HCT116 (cell line): ENCODE measurements around the gene OR56A5. TPM values are rescaled to one million over a fixed set of nuclear protein-coding genes. Genes with fewer than 3 reads are reported as not detected.

Source experiments
- ATAC-seq: fragments of 200-7000 bp; cut with Tn5 transposase; 2 replicates; pipeline ENCODE4 v1.9.1; 2020; ENCODE audit warnings: mild to moderate bottlenecking, moderate library complexity
- BruUV-seq: library from RNA; stranded (reverse); fragments of 400-500 nt; replicated peaks from 2 replicates; lab custom pipeline; 2021; lab: Mats Ljungman, UMichigan
- CTCF ChIA-PET: fragments of 300-600 bp; sonication (Branson Sonifier 250); formaldehyde crosslinking; loops from one replicate; lab custom pipeline; 2021; ENCODE audit warnings: antibody characterized with exemption; lab: Charles Lee
- POLR2A ChIA-PET: fragments of 300-600, 350-600 bp; sonication (Branson Sonifier 250); formaldehyde crosslinking; loops from one replicate; lab custom pipeline; 2021; ENCODE audit warnings: antibody characterized with exemption; lab: Charles Lee
- RAD21 ChIA-PET, 2 experiments: fragments of 300-600 bp; sonication (Branson Sonifier 250); formaldehyde crosslinking; loops; one replicate each; lab custom pipeline; 2023; ENCODE audit warnings: low total read pairs in 2 of 2; ENCODE audit not compliant: uncharacterized antibody in 2 of 2, unreplicated experiment in 2 of 2, low non-redundant PET in 1 of 2; lab: Charles Lee
- DNase-seq: peaks from one replicate; pipeline ENCODE4 v3.0.0-alpha.2; 2010; ENCODE audit warnings: low read depth, low spot score
- H2AFZ ChIP-seq: fragments of 200-600 bp; shearing (Covaris generic), sonication (generic); 2 replicates; pipeline ENCODE4 v1.6.1; 2017; ENCODE audit warnings: low read depth, mixed run types, mixed read lengths, antibody characterized with exemption, low read length; ENCODE audit not compliant: poor library complexity, severe bottlenecking
- H3K27ac ChIP-seq: 2 replicates; pipeline ENCODE4 v1.5.1; 2012; ENCODE audit warnings: low read depth, low read length
- H3K27me3 ChIP-seq: fragments of 200-600 bp; sonication (generic); 2 replicates; pipeline ENCODE4 v1.6.1; 2016; ENCODE audit warnings: mixed run types, low read length, mixed read lengths; ENCODE audit not compliant: insufficient read depth
- H3K36me3 ChIP-seq, 2 experiments: fragments of 200-500 bp in 1 of 2; fragments of 200-600 bp in 1 of 2; sonication (Bioruptor generic) in 1 of 2; sonication (generic) in 1 of 2; 2 replicates each; pipeline versions ENCODE4 v1.5.1 to v1.6.1; 2014 to 2016; ENCODE audit warnings: low read length in 2 of 2, inconsistent platforms in 1 of 2, mixed read lengths in 1 of 2, mixed run types in 1 of 2; ENCODE audit not compliant: insufficient read depth in 2 of 2, control insufficient read depth in 1 of 2
- H3K4me1 ChIP-seq, 2 experiments: fragments of 200-600 bp in 1 of 2; sonication (generic) in 1 of 2; 2 replicates each; pipeline versions ENCODE4 v1.5.1 to v1.6.1; 2012 to 2017; ENCODE audit warnings: low read length in 2 of 2, inconsistent platforms in 1 of 2, mild to moderate bottlenecking in 1 of 2, mixed read lengths in 1 of 2, mixed run types in 1 of 2, moderate library complexity in 1 of 2; ENCODE audit not compliant: insufficient read depth in 2 of 2, control insufficient read depth in 1 of 2
- H3K4me2 ChIP-seq: fragments of 200-600 bp; sonication (generic); 2 replicates; pipeline ENCODE4 v1.6.1; 2017; ENCODE audit warnings: mixed run types, low read length, mixed read lengths
- H3K4me3 ChIP-seq, 2 experiments: fragments of 200-600 bp in 1 of 2; sonication (generic) in 1 of 2; replicated peaks in 1 of 2; 2 replicates each; pipeline ENCODE4 v1.5.1; 2011 to 2016; ENCODE audit warnings: low read length in 2 of 2, control low read depth in 1 of 2, low read depth in 1 of 2, mild to moderate bottlenecking in 1 of 2, mixed read lengths in 1 of 2, mixed run types in 1 of 2
- H3K79me2 ChIP-seq: fragments of 200-600 bp; sonication (generic); 2 replicates; pipeline ENCODE4 v1.6.1; 2017; ENCODE audit warnings: mild to moderate bottlenecking, mixed run types, low read length, moderate library complexity, mixed read lengths; ENCODE audit not compliant: insufficient read depth
- H3K9ac ChIP-seq: fragments of 200-600 bp; sonication (generic); 2 replicates; pipeline ENCODE4 v1.6.1; 2016; ENCODE audit warnings: low read length, mixed read lengths
- H3K9me2 ChIP-seq: fragments of 200-600 bp; sonication (generic), shearing (Covaris generic); 2 replicates; pipeline ENCODE4 v1.6.1; 2017; ENCODE audit warnings: mixed run types, mild to moderate bottlenecking, moderate library complexity; ENCODE audit not compliant: insufficient read depth
- H3K9me3 ChIP-seq, 2 experiments: fragments of 200-500 bp in 1 of 2; fragments of 200-600 bp in 1 of 2; sonication (Bioruptor generic) in 1 of 2; sonication (generic) in 1 of 2; 2 replicates each; pipeline ENCODE4 v1.6.1; 2014 to 2017; ENCODE audit warnings: low read length in 2 of 2, mixed read lengths in 2 of 2, inconsistent platforms in 1 of 2, low read depth in 1 of 2, mild to moderate bottlenecking in 1 of 2, mixed run types in 1 of 2, moderate library complexity in 1 of 2; ENCODE audit not compliant: control insufficient read depth in 1 of 2, insufficient read depth in 1 of 2
- H4K20me1 ChIP-seq: fragments of 200-600 bp; sonication (generic), shearing (Covaris generic); 2 replicates; pipeline ENCODE4 v1.6.1; 2017; ENCODE audit warnings: mixed run types, mild to moderate bottlenecking, moderate library complexity; ENCODE audit not compliant: insufficient read depth
- ATF3 ChIP-seq: IDR thresholded peaks from 2 replicates; pipeline ENCODE4 v1.6.1; 2012
- CBX3 ChIP-seq: IDR thresholded peaks from 2 replicates; pipeline ENCODE4 v1.6.1; 2012; ENCODE audit warnings: low read depth
- CEBPB ChIP-seq: IDR thresholded peaks from 2 replicates; pipeline ENCODE4 v1.6.1; 2012; ENCODE audit warnings: low read depth
- CTCF ChIP-seq, 3 experiments: fragments of 200-600 bp in 1 of 3; sonication (generic) in 1 of 3; IDR thresholded peaks in 2 of 3; conservative IDR thresholded peaks in 1 of 3; 2 replicates each; pipeline ENCODE4 v1.5.1; 2012 to 2017; ENCODE audit warnings: low read depth in 2 of 3, low read length in 2 of 3, antibody characterized with exemption in 1 of 3, borderline replicate concordance in 1 of 3, control low read depth in 1 of 3, mild to moderate bottlenecking in 1 of 3, mixed read lengths in 1 of 3, mixed run types in 1 of 3, moderate library complexity in 1 of 3; ENCODE audit not compliant: insufficient read depth in 1 of 3
- EGR1 ChIP-seq: IDR thresholded peaks from 2 replicates; pipeline ENCODE4 v1.6.1; 2012; ENCODE audit warnings: low read depth
- ELF1 ChIP-seq: IDR thresholded peaks from 2 replicates; pipeline ENCODE4 v1.6.1; 2012; ENCODE audit warnings: low read depth, borderline replicate concordance
- EZH2 ChIP-seq: fragments of 200-600 bp; sonication (generic); IDR thresholded peaks from 2 replicates; pipeline ENCODE4 v1.6.1; 2017; ENCODE audit warnings: antibody characterized with exemption, mixed run types
- EZH2phosphoT487 ChIP-seq: fragments of 200-600 bp; IDR thresholded peaks from 2 replicates; pipeline ENCODE4 v1.6.1; 2018; ENCODE audit warnings: antibody characterized with exemption, borderline replicate concordance
- FOSL1 ChIP-seq: IDR thresholded peaks from 2 replicates; pipeline ENCODE4 v1.6.1; 2012; ENCODE audit warnings: low read depth
- JUND ChIP-seq: IDR thresholded peaks from 2 replicates; pipeline ENCODE4 v1.6.1; 2012
- POLR2A ChIP-seq: IDR thresholded peaks from 2 replicates; pipeline ENCODE4 v1.7.0; 2011; ENCODE audit warnings: borderline replicate concordance; ENCODE audit not compliant: insufficient read depth, insufficient read length; ENCODE audit errors: extremely low read depth
- POLR2AphosphoS5 ChIP-seq: IDR thresholded peaks from 2 replicates; pipeline ENCODE4 v1.6.1; 2011; ENCODE audit warnings: mild to moderate bottlenecking, low read depth, low read length, moderate library complexity
- SIN3A ChIP-seq: IDR thresholded peaks from 2 replicates; pipeline ENCODE4 v1.6.1; 2012; ENCODE audit warnings: low read depth
- SRF ChIP-seq: IDR thresholded peaks from 2 replicates; pipeline ENCODE4 v1.6.1; 2012; ENCODE audit warnings: low read depth
- ZBTB33 ChIP-seq: IDR thresholded peaks from 2 replicates; pipeline ENCODE4 v1.6.1; 2011; ENCODE audit warnings: mild to moderate bottlenecking, low read length, moderate library complexity; ENCODE audit not compliant: insufficient replicate concordance; ENCODE audit errors: extremely low read depth
- ZNF274 ChIP-seq: fragments of 200-500 bp; sonication (Bioruptor generic); IDR thresholded peaks from 2 replicates; pipeline ENCODE4 v1.6.1; 2014; ENCODE audit warnings: mild to moderate bottlenecking, low read depth, low read length, inconsistent platforms
- intact Hi-C: fragments of 100-400 bp; cut with micrococcal nuclease; formaldehyde crosslinking; loops from 2 replicates; pipeline ENCODE4 v1.10.0; 2022
- total RNA-seq: library from RNA; stranded (reverse); gene quantifications from one replicate; pipeline ENCODE4 v1.2.1, GENCODE V29; 2021; ENCODE audit not compliant: unreplicated experiment

Gene OR56A5
- total RNA-seq, 1 experiment from 2014 or later, result not detected

GRCh38 chr11:5937868-5938602 is 30.3 kb downstream of the OR56A5 start:
- Histone ChIP-seq H3K9ac (no peak overlapping the region), H3K4me2 (no peak overlapping the region)
- POLR2A ChIA-PET, result no interaction called here
- intact Hi-C loops, result no loop called here
- no peak for DNase-seq
- no peak for TF ChIP-seq EGR1
- TF ChIP-seq CEBPB, result no peak
- no peak for TF ChIP-seq CBX3
- TF ChIP-seq ELF1, result no peak
- TF ChIP-seq SIN3A, result no peak
- TF ChIP-seq ZNF274, result no peak
- no peak for TF ChIP-seq POLR2AphosphoS5
- no peak for TF ChIP-seq ATF3
- no peak for TF ChIP-seq FOSL1
- no peak for TF ChIP-seq POLR2A
- TF ChIP-seq EZH2phosphoT487, result no peak
- no peak for TF ChIP-seq SRF
- no peak for TF ChIP-seq JUND
- no peak for TF ChIP-seq EZH2
- no peak for TF ChIP-seq CTCF (IDR thresholded peaks at IDR 0.05 in 2 of 3, conservative IDR thresholded peaks at IDR 0.05 in 1 of 3; ENCODE audit: borderline replicate concordance in 1 of 3, insufficient read depth in 1 of 3, low read depth in 2 of 3, low read length in 2 of 3)
- TF ChIP-seq ZBTB33, result no peak
- TF ChIP-seq, all 23 proteins: peak for 0
- no peaks in the 10 kb centered on the region for H3K36me3 ChIP-seq
- ChIA-PET CTCF (no interaction called here), RAD21 (no interaction called here)
- no peaks in the 10 kb centered on the region for H4K20me1 ChIP-seq
- H2AFZ ChIP-seq, result no peak overlapping the region
- no TSS peak for BruUV-seq
- no peaks in the 10 kb centered on the region for H3K4me1 ChIP-seq
- H3K27ac ChIP-seq, result no peak overlapping the region
- H3K4me3 ChIP-seq, result no peak overlapping the region
- no peaks in the 10 kb centered on the region for H3K79me2 ChIP-seq
- peaks cover 27% of the 10 kb centered on the region for H3K27me3 ChIP-seq
- no peak for ATAC-seq
- H3K9me3 ChIP-seq, result no peaks in the 10 kb centered on the region
- no peaks in the 10 kb centered on the region for H3K9me2 ChIP-seq
